Diencephalon (tissue), 1 donor: ENCODE results near the gene C1QTNF6. TPM values are rescaled to one million over a fixed set of nuclear protein-coding genes. Genes with fewer than 3 reads are reported as not detected.

Experiments used
- small RNA-seq: library from RNA; depleted of rRNA; stranded (forward); fragments of <200 nt; gene quantifications from one replicate; pipeline ENCODE3, GENCODE V24; 2014
- total RNA-seq: library from RNA; depleted of rRNA; stranded (reverse); fragments of >200 nt; gene quantifications from one replicate; pipeline ENCODE4 v1.2.3, GENCODE V29; 2014

C1QTNF6 gene
- total RNA-seq, result 4.4 TPM

GRCh38 chr22:37187891-37188761 lies at the start of gene C1QTNF6:
Gene C1QTNF6 (minus strand): TSS chr22:37188247. CDS start chr22:37188213, 34 bp downstream.

GRCh38 chr22:37212174-37212906 lies 24.3 kb upstream of the C1QTNF6 start, which contains the start of gene SSTR3:
Gene SSTR3 (minus strand): TSS chr22:37212477. CDS start chr22:37207803, 4,674 bp downstream.

Small RNAs within 50 kb of the gene (small RNA-seq; reads per million reads assigned to genes)
- not detected for gene Z82188.1

Other genes with a start within 250 kb of the C1QTNF6 start
- 8.1 TPM for gene TST, start 168.8 kb downstream of the C1QTNF6 start, total RNA-seq
- 25.4 TPM for gene MPST, start 168.5 kb downstream of the C1QTNF6 start, total RNA-seq
- gene KCTD17, start 136.5 kb downstream of the C1QTNF6 start, total RNA-seq, result 34.1 TPM
- 0.23 TPM for gene TMPRSS6, start 78.5 kb downstream of the C1QTNF6 start, total RNA-seq
- not detected for gene IL2RB, start 38.3 kb downstream of the C1QTNF6 start, total RNA-seq
- 1.2 TPM for gene SSTR3, start 24.2 kb upstream of the C1QTNF6 start, total RNA-seq
- gene RAC2, start 56.0 kb upstream of the C1QTNF6 start, total RNA-seq, result 1.2 TPM
- gene CYTH4, start 94.3 kb upstream of the C1QTNF6 start, total RNA-seq, result 3.2 TPM
- gene ELFN2, start 239.2 kb upstream of the C1QTNF6 start, total RNA-seq, result 16.8 TPM